ENCODE results near the gene IDI1.
A peak's percentile ranks its signal among the peaks of the same experiment; 100 is the strongest.

The IDI1 gene

DNA sequence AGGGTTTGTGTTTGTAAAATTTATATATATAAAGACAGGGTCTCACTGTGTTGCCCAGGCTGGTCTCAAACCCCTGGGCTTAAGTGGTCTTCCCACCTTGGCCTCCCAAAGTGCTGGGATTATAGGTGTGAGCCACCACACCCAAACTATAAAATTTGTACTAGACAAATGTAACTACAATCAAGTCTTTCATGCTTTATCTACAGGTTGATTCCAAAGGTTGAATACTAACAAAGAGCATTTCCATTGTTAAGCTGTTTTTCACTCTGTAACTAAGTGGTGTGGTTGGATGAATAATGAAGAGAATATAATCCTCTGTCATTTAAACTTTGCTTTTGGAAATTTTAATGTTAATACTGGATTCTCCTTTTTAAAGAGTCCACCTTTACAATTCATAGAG lies 29.7 kb upstream of the IDI1 start:
- Histone ChIP-seq H3K9ac (ENCODE audit: low read depth, low read length, poor library complexity, severe bottlenecking) (no peak overlapping the region), H3K36me3 (ENCODE audit: insufficient read depth, low read length) (peaks cover 43% of the 10 kb centered on the region; the same call in 1 of the 2 replicates), H3K27me3 (ENCODE audit: insufficient read depth, low read length, poor library complexity, severe bottlenecking) (no peaks in the 10 kb centered on the region), H2AFZ (ENCODE audit: low read length) (no peak overlapping the region), H3K4me2 (ENCODE audit: low read depth, low read length, poor library complexity, severe bottlenecking) (no peak overlapping the region), H3K9me3 (ENCODE audit: insufficient read depth, low read depth, low read length) (no peaks in the 10 kb centered on the region), H3F3A (ENCODE audit: low read depth) (no peaks in the 10 kb centered on the region), H3K79me2 (ENCODE audit: insufficient read depth, low read length) (peaks cover 9% of the 10 kb centered on the region), H3K4me1 (ENCODE audit: insufficient read depth, low read length, poor library complexity, severe bottlenecking) (no peaks in the 10 kb centered on the region), H3K9me2 (replicated peaks; ENCODE audit: low read depth, low read length) (no peaks in the 10 kb centered on the region), H4K20me1 (ENCODE audit: insufficient read depth, low read length, poor library complexity, severe bottlenecking) (peaks cover 4% of the 10 kb centered on the region), H3K4me3 (ENCODE audit: low read length, poor library complexity, severe bottlenecking) (no peak overlapping the region)
- TF ChIP-seq, protein P1, sequence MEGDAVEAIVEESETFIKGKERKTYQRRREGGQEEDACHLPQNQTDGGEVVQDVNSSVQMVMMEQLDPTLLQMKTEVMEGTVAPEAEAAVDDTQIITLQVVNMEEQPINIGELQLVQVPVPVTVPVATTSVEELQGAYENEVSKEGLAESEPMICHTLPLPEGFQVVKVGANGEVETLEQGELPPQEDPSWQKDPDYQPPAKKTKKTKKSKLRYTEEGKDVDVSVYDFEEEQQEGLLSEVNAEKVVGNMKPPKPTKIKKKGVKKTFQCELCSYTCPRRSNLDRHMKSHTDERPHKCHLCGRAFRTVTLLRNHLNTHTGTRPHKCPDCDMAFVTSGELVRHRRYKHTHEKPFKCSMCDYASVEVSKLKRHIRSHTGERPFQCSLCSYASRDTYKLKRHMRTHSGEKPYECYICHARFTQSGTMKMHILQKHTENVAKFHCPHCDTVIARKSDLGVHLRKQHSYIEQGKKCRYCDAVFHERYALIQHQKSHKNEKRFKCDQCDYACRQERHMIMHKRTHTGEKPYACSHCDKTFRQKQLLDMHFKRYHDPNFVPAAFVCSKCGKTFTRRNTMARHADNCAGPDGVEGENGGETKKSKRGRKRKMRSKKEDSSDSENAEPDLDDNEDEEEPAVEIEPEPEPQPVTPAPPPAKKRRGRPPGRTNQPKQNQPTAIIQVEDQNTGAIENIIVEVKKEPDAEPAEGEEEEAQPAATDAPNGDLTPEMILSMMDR (conservative IDR thresholded peaks at IDR 0.05; ENCODE audit: low read length) = no peak
- no peak for TF ChIP-seq EZH2phosphoT487 (IDR thresholded peaks at IDR 0.05; ENCODE audit: borderline replicate concordance)

DNA sequence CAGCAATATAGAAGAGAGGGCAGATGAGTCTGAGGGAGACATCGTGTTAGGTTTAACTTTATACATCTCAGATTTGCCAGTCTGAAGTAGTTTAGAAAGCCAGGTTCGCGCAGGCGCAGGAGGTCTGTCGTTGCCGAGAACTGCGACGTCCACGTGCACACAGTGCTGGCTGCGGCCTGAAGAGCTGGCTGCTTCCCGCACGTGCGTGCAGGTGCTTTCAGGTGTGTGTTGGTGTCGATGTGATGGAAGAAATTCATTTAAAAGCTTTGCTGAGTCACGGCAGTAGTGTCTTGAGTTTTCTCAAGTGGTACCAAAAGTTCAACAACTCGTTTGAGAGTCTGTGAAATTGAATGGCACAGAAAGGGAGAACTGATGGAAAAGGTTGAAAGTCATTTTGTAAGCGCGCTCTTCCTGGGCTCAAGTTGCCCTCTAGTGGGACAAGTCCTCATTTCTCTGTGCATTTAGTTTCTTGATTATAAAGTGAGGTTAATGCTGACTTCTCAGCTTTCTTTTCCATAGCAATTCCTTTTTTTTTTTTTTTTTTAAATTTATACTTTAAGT lies 25.9 kb upstream of the IDI1 start:
- Histone ChIP-seq H3F3A (ENCODE audit: low read depth) (no peaks in the 10 kb centered on the region), H2AFZ (ENCODE audit: low read length) (no peak overlapping the region), H3K79me2 (ENCODE audit: insufficient read depth, low read length) (peaks cover 10% of the 10 kb centered on the region), H3K27me3 (ENCODE audit: insufficient read depth, low read length, poor library complexity, severe bottlenecking) (no peaks in the 10 kb centered on the region), H3K9ac (ENCODE audit: low read depth, low read length, poor library complexity, severe bottlenecking) (no peak overlapping the region), H3K9me3 (ENCODE audit: insufficient read depth, low read depth, low read length) (no peaks in the 10 kb centered on the region), H3K4me3 (ENCODE audit: low read length, poor library complexity, severe bottlenecking) (no peak overlapping the region), H4K20me1 (ENCODE audit: insufficient read depth, low read length, poor library complexity, severe bottlenecking) (peaks cover 6% of the 10 kb centered on the region), H3K4me2 (ENCODE audit: low read depth, low read length, poor library complexity, severe bottlenecking) (no peak overlapping the region), H3K9me2 (replicated peaks; ENCODE audit: low read depth, low read length) (no peaks in the 10 kb centered on the region), H3K4me1 (ENCODE audit: insufficient read depth, low read length, poor library complexity, severe bottlenecking) (peaks cover 4% of the 10 kb centered on the region), H3K36me3 (ENCODE audit: insufficient read depth, low read length) (peaks cover 34% of the 10 kb centered on the region; the same call in 1 of the 2 replicates)
- no peak for TF ChIP-seq EZH2phosphoT487 (IDR thresholded peaks at IDR 0.05; ENCODE audit: borderline replicate concordance)
- TF ChIP-seq, protein P1 (conservative IDR thresholded peaks at IDR 0.05; ENCODE audit: low read length) = peak; percentile 63

DNA sequence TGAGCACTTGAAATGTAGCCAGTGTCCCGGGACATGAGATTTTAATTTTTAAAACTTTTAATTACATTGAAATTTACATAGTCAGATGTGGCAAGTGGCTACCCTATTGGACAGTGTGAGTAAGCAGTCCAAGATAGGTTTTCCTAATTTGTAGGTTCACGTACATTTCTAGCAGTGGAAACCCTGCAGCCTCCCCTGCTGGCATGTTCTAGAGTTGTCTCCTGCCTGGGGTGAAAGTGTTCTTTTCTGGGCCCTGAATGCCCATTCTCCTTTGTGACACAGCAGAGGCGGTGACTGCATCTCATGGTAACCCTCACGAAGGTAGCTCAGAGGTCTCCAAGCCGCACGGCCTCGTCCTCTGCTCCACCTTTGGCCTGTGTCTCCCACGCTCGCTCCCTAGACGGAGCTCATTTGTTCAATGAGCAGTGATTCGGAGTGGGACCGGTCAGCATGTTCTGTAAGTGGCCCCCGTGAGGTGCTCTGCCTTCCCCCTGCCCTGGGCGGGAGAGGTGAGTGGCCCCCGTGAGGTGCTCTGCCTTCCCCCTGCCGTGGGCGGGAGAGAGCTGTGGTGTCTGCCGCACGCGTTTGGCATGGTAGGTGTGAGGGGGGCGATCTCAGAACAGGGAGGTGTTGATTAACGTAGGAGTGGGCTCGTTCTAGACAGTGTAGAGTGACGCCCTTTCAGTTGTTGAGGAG lies 25.3 kb upstream of the IDI1 start:
- peaks cover 28% of the 10 kb centered on the region; the same call in 1 of the 2 replicates for H3K36me3 ChIP-seq (ENCODE audit: insufficient read depth, low read length)
- peaks cover 11% of the 10 kb centered on the region for H4K20me1 ChIP-seq (ENCODE audit: insufficient read depth, low read length, poor library complexity, severe bottlenecking)
- no peak for TF ChIP-seq EZH2phosphoT487 (IDR thresholded peaks at IDR 0.05; ENCODE audit: borderline replicate concordance)
- TF ChIP-seq, protein P1 (conservative IDR thresholded peaks at IDR 0.05; ENCODE audit: low read length) = peak; percentile 56
- no peaks in the 10 kb centered on the region for H3K27me3 ChIP-seq (ENCODE audit: insufficient read depth, low read length, poor library complexity, severe bottlenecking)
- H3K9ac ChIP-seq (ENCODE audit: low read depth, low read length, poor library complexity, severe bottlenecking) = no peak overlapping the region
- no peaks in the 10 kb centered on the region for H3F3A ChIP-seq (ENCODE audit: low read depth)
- peaks cover 15% of the 10 kb centered on the region for H3K79me2 ChIP-seq (ENCODE audit: insufficient read depth, low read length)
- no peak overlapping the region for H2AFZ ChIP-seq (ENCODE audit: low read length)
- H3K4me3 ChIP-seq (ENCODE audit: low read length, poor library complexity, severe bottlenecking) = no peak overlapping the region
- H3K9me2 ChIP-seq (replicated peaks; ENCODE audit: low read depth, low read length) = no peaks in the 10 kb centered on the region
- peaks cover 10% of the 10 kb centered on the region for H3K4me1 ChIP-seq (ENCODE audit: insufficient read depth, low read length, poor library complexity, severe bottlenecking)
- H3K9me3 ChIP-seq (ENCODE audit: insufficient read depth, low read depth, low read length) = no peaks in the 10 kb centered on the region
- no peak overlapping the region for H3K4me2 ChIP-seq (ENCODE audit: low read depth, low read length, poor library complexity, severe bottlenecking)

Measured in Loucy (cell line).